Right lobe of liver (tissue), 6 donors: ENCODE data around the gene EMC9. TPM values are rescaled to one million over a fixed set of nuclear protein-coding genes. Genes with fewer than 3 reads are reported as not detected.

Source experiments
- ATAC-seq, 4 donors: fragments of 200-7000 bp; cut with Tn5 transposase; one replicate each; pipeline ENCODE4 v1.9.1; 2020; ENCODE audit warnings: mild to moderate bottlenecking in 4 of 4, moderate library complexity in 4 of 4
- DNase-seq, 3 donors: peaks; one replicate each; pipeline ENCODE4 v3.0.0-alpha.2; 2020
- H3K27ac ChIP-seq, 3 donors: fragments of 200-600 bp; one replicate each; pipeline ENCODE4 v1.8.0; 2022
- H3K27me3 ChIP-seq, 2 donors: fragments of 200-600 bp; one replicate each; pipeline ENCODE4 v1.8.0; 2022
- H3K36me3 ChIP-seq, 4 donors: fragments of 200-600 bp; sonication (generic) in 1 of 4; one replicate each; pipeline versions ENCODE4 v1.5.1 to v1.8.0; 2017 to 2022; ENCODE audit warnings: control low read depth in 1 of 4
- H3K4me1 ChIP-seq, 4 donors: fragments of 200-600 bp; sonication (generic) in 1 of 4; one replicate each; pipeline versions ENCODE4 v1.5.1 to v1.8.0; 2017 to 2022; ENCODE audit warnings: control low read depth in 1 of 4
- H3K4me3 ChIP-seq, 3 donors: fragments of 200-600 bp; one replicate each; pipeline ENCODE4 v1.8.0; 2022
- H3K9me3 ChIP-seq, 4 donors: fragments of 200-600 bp; sonication (generic) in 1 of 4; one replicate each; pipeline versions ENCODE4 v1.5.1 to v1.8.0; 2017 to 2022; ENCODE audit warnings: control low read depth in 1 of 4
- CTCF ChIP-seq, 4 donors: fragments of 200-600 bp in 3 of 4; fragments of 450-650 bp in 1 of 4; IDR thresholded peaks; one replicate each; pipeline versions ENCODE4 v1.5.1 to v1.8.0; 2016 to 2022; ENCODE audit warnings: antibody characterized with exemption in 4 of 4, mild to moderate bottlenecking in 2 of 4
- POLR2A ChIP-seq: fragments of 450-650 bp; IDR thresholded peaks from one replicate; pipeline ENCODE4 v1.6.1; 2017; ENCODE audit warnings: antibody characterized with exemption, mild to moderate bottlenecking
- WGBS: methylation state at CpG from one replicate; pipeline ENCODE4 v1.1.6; 2018; ENCODE audit warnings: low coverage, low lambda C conversion rate; ENCODE audit not compliant: insufficient coverage; ENCODE audit errors: missing lambda C conversion rate; 5-methylcytosine and 5-hydroxymethylcytosine counted together
- intact Hi-C, 2 donors: fragments of 100-400 bp; cut with DNase I; formaldehyde crosslinking; loops; one replicate each; pipeline versions ENCODE4 v1.11.2 to v1.14.1; 2022
- total RNA-seq, 6 experiments: library from RNA; depleted of rRNA in 2 of 6; stranded (reverse); fragments of >200 nt in 2 of 6; fragmentation: NEBNext Ultra II Directional in 3 of 6; extraction: Animal tissue kit (Norgen Biotek cat#: 25700) in 3 of 6; gene quantifications; one replicate each; pipeline versions ENCODE4 v1.1.0 to v1.2.4, GENCODE V29; 2016 to 2023
- donor health status: DM: no; HTN: yes; CAD: no.
- donor health status: DM: no; HTN: no; CAD: no.
- donor health status: DM: no; HTN: no; CAD: no.
- donor health status: DM: no; HTN: yes; CAD: no.
- donor health status: DM: no; HTN: yes; CAD: no.

EMC9 gene
- total RNA-seq, 6 experiments from 2014 or later, result 10.2 to 21.4 (median 11.9) TPM

DNA sequence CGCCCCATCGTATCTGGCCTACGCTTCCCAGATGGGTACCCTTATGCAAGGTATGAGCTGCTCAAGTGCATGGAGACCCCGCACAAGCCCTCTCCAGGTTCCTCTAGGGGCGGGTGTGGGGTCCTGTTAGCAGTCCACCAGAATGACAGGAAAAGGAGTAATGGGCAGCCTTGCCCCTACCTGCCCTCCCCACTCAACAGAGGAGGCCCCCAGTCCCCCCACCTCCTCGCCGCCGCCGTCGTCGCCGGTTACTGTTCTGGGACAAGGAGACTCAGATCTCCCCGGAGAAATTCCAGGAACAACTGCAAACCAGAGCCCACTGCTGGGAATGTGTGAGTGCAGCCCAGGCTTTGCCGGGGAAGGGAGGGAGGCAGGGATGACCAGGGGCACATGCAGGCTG, 36.5 kb upstream of the EMC9 start:
- peaks cover 0 to 23% (median 11%) of the 10 kb centered on the region in 4 donors for H3K4me1 ChIP-seq
- H3K36me3 ChIP-seq, result peaks cover 0 to 18% (median 9%) of the 10 kb centered on the region in 4 donors
- H3K9me3 ChIP-seq, result no peaks in the 10 kb centered on the region
- DNase-seq (no peak), ATAC-seq (no peak)
- 90% methylated on average over 6 of the region's 14 CpGs for WGBS
- H3K27me3 ChIP-seq, result no peaks in the 10 kb centered on the region
- intact Hi-C loops, result no loop called here
- H3K27ac ChIP-seq, result no peak overlapping the region
- no peak for TF ChIP-seq CTCF (IDR thresholded peaks at IDR 0.05)
- no peak for TF ChIP-seq POLR2A
- H3K4me3 ChIP-seq, result no peak overlapping the region

DNA sequence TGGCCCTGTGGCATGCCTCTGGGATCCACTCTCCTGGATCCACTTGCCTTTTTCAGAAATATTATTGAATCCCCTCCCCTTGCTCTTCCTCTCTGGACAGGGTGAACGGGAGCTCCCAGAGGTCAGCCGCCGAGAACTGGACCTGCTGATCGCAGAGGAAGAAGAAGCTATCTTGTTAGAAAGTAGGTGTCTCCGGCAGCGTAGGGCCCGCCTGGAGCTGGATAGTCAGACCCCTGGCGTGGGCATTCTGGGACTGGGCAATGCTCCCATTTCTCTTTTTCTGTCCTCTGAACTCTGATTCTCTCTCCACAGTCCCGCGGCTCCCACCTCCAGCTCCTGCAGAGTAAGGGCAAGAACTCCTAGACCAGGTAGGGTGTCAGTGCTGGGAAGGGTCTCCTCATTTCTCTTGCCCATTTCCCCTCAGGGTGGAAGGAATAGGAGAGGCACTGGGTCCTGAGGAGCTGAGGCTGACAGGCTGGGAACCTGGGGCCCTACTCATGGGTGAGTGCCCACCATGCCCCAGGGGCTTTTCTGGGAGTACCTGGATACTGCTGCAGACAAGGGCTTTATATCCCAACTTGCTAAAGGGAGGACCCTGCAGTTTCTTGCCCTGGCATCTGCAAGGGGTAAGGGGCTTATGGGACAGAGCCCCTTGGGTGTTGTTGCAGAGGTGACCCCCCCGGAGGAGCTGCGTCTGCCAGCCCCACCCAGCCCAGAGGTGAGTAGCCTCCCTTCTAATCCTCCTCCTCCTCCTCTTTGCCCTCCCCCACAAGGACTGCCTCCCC, 35.8 kb upstream of the EMC9 start:
- H3K4me3 ChIP-seq, result no peak overlapping the region
- intact Hi-C loops, result no loop called here
- no peaks in the 10 kb centered on the region for H3K9me3 ChIP-seq
- H3K36me3 ChIP-seq, result peaks cover 0 to 15% (median 8%) of the 10 kb centered on the region in 4 donors
- H3K27me3 ChIP-seq, result no peaks in the 10 kb centered on the region
- no CpG with 5 or more reads among the region's 12 CpGs for WGBS
- no peak for DNase-seq
- ATAC-seq, result no peak
- no peak overlapping the region for H3K27ac ChIP-seq
- H3K4me1 ChIP-seq, result peaks cover 0 to 23% (median 11%) of the 10 kb centered on the region in 4 donors
- TF ChIP-seq POLR2A (no peak), CTCF (IDR thresholded peaks at IDR 0.05) (no peak)

DNA sequence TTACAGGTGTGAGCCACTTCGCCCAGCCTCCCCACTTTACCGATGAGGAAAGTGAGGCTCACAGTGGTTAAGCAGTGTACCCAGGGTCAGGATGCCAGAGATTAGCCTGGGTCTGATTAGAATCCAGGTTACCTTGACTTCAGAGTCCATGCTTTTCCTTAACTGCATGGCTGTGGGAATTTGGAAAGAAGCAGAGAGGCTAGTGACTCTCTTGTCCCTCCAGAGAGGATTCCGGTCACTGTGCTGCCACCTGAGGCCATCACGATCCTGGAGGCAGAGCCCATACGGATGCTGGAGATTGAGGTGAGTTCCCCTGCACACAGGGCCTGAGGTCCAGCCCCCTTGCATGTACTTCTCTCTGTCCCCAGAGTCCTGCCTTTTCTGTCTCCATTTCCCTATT, 35.2 kb upstream of the EMC9 start:
- DNase-seq (no peak), ATAC-seq (no peak)
- Histone ChIP-seq H3K4me3 (no peak overlapping the region), H3K27ac (no peak overlapping the region), H3K36me3 (peaks cover 0 to 11% (median 8%) of the 10 kb centered on the region in 4 donors), H3K27me3 (no peaks in the 10 kb centered on the region), H3K4me1 (peaks cover 0 to 23% (median 11%) of the 10 kb centered on the region in 4 donors), H3K9me3 (no peaks in the 10 kb centered on the region)
- no peak for TF ChIP-seq POLR2A
- no peak for TF ChIP-seq CTCF (IDR thresholded peaks at IDR 0.05)
- no CpG with 5 or more reads among the region's 5 CpGs for WGBS
- intact Hi-C loops, result no loop called here

DNA sequence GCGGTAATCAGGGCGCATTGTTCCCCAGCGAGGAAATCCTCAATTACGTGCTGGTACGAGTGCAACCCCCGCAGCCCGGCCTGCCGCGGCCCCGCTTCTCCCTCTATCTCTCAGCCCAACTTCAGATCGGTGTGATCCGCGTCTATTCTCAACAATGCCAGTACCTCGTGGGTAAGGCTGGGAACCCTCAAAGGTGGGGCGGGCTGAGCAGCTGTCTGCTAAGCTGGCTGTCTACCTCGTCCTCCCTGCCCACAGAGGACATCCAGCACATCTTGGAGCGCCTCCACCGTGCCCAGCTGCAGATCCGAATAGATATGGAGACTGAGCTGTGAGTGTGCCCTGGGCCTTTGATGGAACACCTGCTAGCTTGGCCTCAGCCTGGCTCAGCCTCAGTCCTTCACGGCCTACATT, 31.5 kb upstream of the EMC9 start:
- H3K27ac ChIP-seq, result no peak overlapping the region
- intact Hi-C loops, result no loop called here

More for the DNA sequence above, 31.5 kb upstream of the EMC9 start:
- no peaks in the 10 kb centered on the region for H3K4me1 ChIP-seq
- 87% methylated on average over 20 of the region's 20 CpGs for WGBS
- no peaks in the 10 kb centered on the region for H3K27me3 ChIP-seq
- H3K9me3 ChIP-seq, result no peaks in the 10 kb centered on the region
- H3K4me3 ChIP-seq, result no peak overlapping the region
- TF ChIP-seq CTCF (IDR thresholded peaks at IDR 0.05) (no peak), POLR2A (no peak)
- ATAC-seq, result no peak
- peak in 1 of 3 donors; percentile 49 for DNase-seq
- H3K36me3 ChIP-seq, result peaks cover 0 to 5% (median 0%) of the 10 kb centered on the region in 4 donors
